DND-41 (cell line): ENCODE measurements around the gene GPR42.

ENCODE experiments used
- EZH2 ChIP-seq: IDR thresholded peaks from 3 replicates; pipeline ENCODE4 v1.6.1; 2012; ENCODE audit warnings: borderline replicate concordance, low read depth, mild to moderate bottlenecking, moderate library complexity, low read length, inconsistent platforms; ENCODE audit not compliant: severe bottlenecking
- TF ChIP-seq, protein P1 (sequence below): IDR thresholded peaks from 2 replicates; pipeline ENCODE4 v1.5.1; 2012; ENCODE audit warnings: borderline replicate concordance, low read length, moderate library complexity, mild to moderate bottlenecking; ENCODE audit not compliant: poor library complexity, severe bottlenecking; ENCODE audit errors: extremely low read depth

GRCh38 chr19:35416331-35416730 is 45.5 kb downstream of the GPR42 start:
- TF ChIP-seq, protein P1, sequence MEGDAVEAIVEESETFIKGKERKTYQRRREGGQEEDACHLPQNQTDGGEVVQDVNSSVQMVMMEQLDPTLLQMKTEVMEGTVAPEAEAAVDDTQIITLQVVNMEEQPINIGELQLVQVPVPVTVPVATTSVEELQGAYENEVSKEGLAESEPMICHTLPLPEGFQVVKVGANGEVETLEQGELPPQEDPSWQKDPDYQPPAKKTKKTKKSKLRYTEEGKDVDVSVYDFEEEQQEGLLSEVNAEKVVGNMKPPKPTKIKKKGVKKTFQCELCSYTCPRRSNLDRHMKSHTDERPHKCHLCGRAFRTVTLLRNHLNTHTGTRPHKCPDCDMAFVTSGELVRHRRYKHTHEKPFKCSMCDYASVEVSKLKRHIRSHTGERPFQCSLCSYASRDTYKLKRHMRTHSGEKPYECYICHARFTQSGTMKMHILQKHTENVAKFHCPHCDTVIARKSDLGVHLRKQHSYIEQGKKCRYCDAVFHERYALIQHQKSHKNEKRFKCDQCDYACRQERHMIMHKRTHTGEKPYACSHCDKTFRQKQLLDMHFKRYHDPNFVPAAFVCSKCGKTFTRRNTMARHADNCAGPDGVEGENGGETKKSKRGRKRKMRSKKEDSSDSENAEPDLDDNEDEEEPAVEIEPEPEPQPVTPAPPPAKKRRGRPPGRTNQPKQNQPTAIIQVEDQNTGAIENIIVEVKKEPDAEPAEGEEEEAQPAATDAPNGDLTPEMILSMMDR, result no peak
- TF ChIP-seq EZH2, result no peak
